HG03457 (cell line): ENCODE data around the gene BICC1.

Experiments
- ATAC-seq: cut with Tn5 transposase; IDR thresholded peaks from one replicate; pipeline ENCODE4 v1.9.1; 2021; ENCODE audit warnings: moderate number of reproducible peaks; ENCODE audit not compliant: unreplicated experiment

The BICC1 gene

DNA sequence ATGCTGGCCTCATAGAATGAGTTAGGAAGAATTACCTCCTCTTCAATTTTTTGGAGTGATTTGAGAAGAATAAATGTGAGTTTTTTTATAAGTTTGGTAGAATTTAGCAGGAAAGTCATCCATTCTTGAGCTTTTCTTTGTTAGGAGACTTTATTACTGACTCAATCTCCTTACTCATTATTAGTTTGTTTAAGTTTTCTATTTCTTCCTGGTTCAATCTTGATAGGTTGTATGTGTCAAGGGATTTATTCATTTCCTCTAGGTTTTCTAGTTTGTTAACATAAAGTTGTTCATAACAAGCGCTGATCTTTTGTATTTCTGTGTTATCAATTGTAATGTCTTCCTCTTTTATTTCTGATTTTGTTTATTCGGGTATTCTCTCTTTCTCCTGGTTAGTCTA is 47.4 kb downstream of the BICC1 start:
- no peak for ATAC-seq

DNA sequence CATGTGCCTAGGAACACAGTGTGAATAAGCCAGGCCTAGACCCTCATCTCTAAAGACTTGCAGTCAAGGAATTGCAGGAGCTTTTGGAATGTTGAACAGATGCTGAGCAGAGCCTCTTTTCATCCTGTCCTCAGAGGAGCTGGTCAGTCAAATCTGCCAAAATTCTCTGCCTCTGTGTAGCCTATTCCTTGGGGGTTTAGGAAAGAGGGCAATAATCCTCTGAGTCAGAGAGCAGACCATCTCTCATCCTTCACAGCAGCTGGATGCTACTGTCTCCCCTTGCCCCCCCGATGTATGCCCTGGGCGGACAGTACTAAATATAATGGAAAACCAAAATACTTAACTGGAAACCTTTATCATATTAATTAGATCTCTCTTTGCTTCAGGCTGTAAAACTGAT is 52.6 kb downstream of the BICC1 start:
- no peak for ATAC-seq

DNA sequence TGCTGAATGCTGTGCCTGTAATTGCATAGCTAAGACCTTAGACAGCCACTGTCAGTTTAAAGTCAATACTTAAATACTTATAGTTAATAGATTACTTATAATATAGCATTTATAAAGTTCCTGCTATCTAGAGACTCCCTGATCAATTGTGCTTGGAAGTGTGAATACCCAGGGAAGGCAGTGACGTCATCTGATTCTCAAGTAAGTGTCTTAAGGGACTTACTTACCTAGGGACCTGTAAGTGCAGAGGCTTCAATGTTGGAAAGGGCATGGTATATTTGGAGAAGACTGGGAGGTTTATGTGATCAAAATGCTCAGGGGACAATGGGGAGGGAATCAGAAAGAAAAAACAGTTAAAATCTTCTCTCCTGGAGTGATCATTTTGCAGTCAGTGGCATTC is 55.0 kb downstream of the BICC1 start:
- ATAC-seq, result no peak

DNA sequence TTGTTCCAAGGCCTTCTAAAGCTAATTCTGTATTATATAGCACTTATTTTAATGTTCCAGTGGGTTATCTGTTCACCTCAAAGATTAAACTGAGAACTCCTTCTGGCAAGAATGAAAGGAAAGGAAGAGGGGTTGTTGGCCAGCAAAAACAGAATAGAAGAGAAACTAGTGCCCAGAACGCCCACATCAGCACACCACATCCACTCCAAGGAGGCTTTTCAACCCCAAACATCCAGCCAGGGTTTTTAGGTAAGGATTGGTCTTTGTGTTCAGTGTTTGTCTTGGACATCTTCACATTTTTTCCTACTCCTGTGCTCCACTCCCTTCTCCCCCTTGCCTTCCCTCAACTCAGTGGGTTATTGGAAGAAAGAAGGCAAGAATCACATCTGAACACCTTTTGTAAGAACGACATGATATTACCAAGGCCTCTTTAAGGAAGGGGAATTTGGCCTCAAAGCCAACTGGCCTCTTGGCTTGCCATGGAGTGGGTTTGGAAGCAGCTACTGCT is 55.8 kb downstream of the BICC1 start:
- no peak for ATAC-seq

DNA sequence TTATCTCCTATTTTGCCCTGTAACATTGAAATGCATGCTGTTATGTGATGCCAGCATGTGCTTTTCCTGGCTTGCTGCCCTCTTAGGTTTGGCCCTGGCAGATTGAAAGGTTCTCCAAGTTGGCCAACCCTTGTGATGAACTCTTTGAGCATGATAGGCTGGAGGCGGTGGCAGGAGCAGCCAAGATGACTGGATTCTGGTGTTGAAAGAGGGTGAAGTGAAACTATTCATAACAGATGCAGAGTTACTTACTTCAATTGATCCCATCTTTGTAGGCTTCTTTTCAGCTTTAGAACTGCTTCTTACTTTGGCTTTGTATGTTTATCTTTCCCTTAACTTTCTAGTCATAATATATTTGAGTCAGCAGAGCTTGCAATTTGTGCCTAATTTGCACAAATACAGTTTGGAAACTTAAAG is 57.6 kb downstream of the BICC1 start:
- ATAC-seq, result no peak

DNA sequence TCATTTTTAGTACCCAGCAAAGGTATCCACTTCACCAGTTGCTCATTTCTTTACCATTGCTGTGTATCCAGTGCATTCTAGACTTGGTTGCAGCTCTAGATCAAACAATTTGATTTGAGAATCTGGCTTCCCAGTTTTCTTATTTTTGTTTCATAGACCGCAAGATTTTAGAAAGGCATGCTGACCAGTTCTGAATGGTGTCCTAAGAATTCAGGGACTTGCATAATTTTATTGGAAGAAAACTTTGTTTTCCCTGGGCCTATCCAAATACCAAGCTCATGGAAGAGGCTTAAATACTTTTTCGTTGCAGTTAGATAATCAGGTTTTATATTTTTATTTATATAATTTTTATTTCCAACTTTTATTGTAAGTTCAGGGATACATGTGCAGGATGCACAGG is 58.3 kb downstream of the BICC1 start:
- no peak for ATAC-seq

DNA sequence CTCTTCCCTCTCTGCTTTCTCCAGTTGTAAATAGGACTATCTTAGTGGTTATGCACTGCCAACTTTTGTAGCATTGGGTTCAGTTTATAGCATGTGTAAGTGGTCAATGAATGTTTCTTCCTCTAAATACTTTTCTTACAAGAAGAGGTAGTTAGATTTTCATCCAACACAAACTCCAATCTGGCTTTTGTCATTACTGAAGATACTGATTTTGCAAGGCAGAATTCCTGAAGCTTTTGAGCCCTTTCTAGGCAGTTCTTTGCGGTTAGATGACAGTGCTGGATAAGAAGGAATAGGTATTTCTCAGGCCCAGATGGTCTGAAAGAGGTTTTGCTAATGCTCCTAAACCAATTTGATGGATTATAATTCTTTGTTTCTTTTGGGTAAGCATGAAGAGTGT is 60.5 kb downstream of the BICC1 start:
- ATAC-seq, result no peak

GRCh38 chr10:58574058-58574457 is 61.4 kb downstream of the BICC1 start:
- no peak for ATAC-seq

DNA sequence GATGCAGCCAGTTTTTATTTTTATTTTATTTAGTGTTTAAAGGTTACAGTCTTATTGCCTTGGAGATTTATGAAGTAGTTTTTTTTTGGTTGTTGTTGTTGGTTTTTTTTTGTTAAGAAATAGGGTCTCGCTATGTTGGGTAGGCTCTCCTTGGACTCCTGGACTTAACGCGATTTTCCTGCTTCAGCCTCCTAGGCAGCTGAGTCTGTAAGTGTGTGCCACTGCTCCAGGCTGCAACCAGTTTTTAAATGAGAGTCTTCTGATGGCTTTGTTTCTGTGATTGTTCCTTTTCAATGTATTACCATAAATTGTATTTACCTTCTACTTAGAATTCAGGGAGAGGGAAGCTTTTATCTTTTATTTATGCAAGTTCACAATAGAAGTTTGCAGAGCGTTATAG is 62.8 kb downstream of the BICC1 start:
- ATAC-seq, result no peak

DNA sequence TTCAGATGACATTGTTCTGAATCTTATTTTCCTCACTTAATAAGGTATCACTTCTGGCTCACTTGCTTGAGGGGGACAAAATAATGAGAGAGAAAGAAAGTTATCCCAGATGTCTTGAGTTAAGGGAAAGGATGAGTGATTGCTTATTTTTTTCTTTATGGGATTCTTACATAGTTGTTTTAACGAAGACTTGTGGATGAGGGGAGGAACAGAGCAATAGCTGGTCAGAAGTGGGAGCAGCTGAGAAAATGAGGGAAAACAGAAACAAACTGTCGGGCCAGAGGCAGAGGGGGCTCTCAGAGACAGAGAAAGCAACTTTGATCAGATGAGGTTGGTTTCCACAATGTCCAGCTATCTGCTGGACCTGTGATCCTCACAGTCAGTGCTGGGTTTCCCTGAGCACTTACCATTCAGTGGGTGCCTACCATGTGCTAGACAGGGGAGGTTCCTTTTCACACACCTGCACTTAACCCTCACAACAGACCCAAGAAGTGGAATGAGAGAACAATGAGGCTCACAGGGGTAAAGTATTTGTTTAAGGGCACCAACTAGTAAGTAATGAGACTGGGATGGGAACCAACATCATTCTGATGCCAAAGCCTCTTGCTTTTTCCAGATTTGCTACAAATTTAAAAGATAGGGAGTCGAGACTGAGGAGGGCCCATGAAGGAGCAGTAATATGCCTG is 64.2 kb downstream of the BICC1 start:
- ATAC-seq, result no peak

DNA sequence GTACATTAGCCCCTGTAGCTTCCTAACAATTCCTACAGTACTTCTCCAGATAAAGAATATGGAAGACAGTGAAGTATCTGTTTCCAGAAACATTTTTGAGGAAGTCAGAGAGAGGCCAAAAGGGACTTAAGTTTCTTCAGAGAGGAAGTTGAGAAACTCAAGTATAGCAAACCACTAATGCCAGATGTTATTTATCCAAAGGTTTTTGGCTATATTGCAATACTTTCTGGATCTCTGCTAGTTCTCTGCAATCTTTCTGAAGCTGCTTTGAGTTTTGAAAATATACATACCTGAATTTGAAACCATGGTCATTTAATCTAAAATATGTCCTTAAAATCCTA is 64.7 kb downstream of the BICC1 start:
- no peak for ATAC-seq

DNA sequence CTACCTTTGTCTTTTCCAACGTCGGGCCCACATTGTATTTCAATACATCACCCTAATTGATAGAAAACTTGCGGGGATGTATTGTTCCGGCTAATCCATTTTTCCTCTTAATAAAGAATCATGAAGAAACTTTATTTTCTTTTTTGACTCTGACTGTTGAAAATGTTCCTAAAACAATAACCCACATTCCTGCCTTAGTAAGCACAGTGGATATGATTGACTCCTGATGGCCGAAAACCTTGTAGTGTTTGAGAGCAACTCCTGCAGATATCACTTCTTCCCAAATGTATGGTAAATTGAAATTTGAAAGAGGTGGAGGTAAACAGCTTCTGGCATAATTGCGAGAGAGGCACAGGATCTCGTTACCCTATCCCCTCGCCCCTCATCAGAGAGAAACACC is 65.7 kb downstream of the BICC1 start:
- ATAC-seq, result no peak

- no peak for ATAC-seq
Observed at GRCh38 chr10:58579011-58579655, 66.5 kb downstream of the BICC1 start.

GRCh38 chr10:58582045-58582444 is 69.4 kb downstream of the BICC1 start:
- no peak for ATAC-seq

DNA sequence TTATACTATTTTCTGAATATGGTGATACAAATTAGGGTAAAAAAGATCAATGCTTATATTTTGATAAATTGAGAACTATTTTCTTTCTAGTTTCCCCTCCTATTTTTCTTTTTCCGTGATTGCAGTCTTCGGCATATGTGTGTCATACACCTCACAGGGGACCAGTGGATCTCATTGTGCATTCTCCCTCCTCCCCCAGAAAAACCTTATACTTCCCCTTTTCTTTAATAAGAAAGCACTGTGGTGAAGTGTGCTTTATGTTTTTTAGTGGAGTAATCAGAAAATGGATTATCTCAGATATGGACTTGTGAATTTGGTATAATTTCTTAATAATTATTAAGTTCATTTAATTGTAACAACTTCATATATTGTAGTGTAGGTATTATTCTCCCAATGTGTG is 72.8 kb downstream of the BICC1 start:
- no peak for ATAC-seq

DNA sequence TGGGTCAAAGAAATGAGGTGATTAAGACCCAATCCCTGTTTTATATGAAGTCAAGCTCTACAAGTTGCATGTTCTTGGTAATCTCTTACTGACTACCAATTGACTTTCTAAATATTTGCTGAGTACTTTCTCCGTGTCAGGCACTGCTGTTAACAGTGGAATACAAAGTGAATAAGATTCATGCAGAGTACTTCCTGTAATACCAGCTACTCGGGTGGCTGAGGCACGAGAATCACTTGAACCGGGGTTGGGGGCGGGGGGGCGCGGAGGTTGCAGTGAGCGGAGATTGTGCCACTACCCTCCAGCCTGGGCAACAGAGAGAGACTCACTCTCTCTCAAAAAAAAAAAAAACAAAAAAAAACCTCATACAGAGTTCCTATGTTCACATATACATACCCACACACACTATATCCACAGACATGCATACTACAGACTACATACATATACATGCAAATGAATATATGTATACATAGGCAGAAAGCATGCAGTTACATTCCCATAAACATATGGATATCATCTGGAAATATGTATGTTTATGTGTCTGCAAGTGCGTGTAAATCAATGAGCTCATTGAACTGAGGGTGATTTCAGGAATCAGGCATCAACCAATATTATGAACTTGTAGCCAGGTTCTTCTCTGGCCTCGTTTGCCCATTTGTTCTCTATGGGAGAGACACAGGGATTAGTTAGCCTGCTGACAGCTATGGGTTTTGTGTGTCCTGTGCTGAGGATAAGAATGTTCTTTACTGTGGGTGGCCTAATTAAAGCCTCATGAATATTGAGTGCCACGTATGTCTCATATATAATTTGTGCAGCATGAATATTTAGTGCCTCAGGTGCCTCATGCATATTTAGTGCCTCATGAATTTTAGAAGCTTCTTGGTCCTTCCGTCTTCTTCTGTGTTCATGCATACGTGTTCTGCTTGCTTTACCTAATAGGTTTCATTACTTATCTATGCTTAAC is 73.9 kb downstream of the BICC1 start:
- no peak for ATAC-seq

GRCh38 chr10:58587676-58588075 is 75.0 kb downstream of the BICC1 start:
- ATAC-seq, result no peak

GRCh38 chr10:58588673-58589265 is 76.1 kb downstream of the BICC1 start:
- no peak for ATAC-seq

- no peak for ATAC-seq
Observed at GRCh38 chr10:58590152-58590840, 77.6 kb downstream of the BICC1 start.

DNA sequence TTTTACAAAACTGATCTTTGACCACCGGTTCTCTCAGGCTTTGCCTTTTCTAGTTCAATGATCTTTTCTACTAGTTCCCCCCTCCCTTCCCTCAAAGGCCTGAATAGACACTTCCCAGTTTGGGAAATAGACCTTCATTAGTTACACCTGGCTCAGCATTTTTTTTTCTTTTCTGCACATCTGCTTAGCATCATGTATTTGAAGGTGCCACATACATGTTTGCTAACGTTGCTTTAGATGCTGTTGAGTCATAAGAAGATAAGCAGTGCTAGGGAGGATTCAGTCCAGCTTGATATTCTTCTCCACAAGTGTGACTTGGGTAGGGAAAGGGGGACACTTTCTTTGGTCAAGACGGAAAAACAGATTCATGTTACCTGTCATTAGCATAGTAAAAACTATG is 78.3 kb downstream of the BICC1 start:
- no peak for ATAC-seq

DNA sequence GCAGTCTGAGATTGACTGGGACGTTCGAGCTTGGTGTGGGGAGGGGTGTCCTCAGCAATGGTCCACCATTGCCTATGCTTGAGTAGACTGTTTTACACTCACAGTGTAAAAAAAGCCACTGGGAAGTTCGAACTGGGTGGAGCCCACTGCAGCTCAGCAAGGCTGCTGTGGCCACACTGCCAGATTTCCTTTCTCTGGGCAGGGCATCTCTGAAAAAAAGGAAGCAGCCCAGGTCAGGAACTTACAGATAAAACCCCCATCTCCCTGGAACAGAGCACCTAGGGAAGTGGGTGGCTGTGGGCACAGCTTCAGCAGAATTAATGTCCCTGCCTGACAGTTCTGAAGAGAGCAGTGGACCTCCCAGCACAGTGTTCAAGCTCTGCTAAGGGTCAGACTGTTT is 80.3 kb downstream of the BICC1 start:
- ATAC-seq, result no peak
